CD8-positive, alpha-beta memory T cell (primary cell): Measurements from ENCODE around the gene SHOC2. TPM values are rescaled to one million over a fixed set of nuclear protein-coding genes. Genes with fewer than 3 reads are reported as not detected.
A peak's percentile ranks its signal among the peaks of the same experiment; 100 is the strongest.
"Not testable (repeated sequence)": the region's sequence is repeated elsewhere in the genome, so short reads cannot be mapped to it uniquely, and the experiment has no call there.

Experiments
- CTCF ChIA-PET: fragments of 350-600 bp; sonication (Branson Sonifier 250); formaldehyde crosslinking; loops from one replicate; lab custom pipeline; 2021; ENCODE audit warnings: antibody characterized with exemption; lab: Charles Lee
- POLR2A ChIA-PET: fragments of 350-600 bp; sonication (Branson Sonifier 250); formaldehyde crosslinking; loops from one replicate; lab custom pipeline; 2021; ENCODE audit warnings: antibody characterized with exemption; lab: Charles Lee
- DNase-seq, 5 donors: peaks; one replicate each; pipeline versions ENCODE4 v3.0.0 to v3.0.0-alpha.2; 2020 to 2022; ENCODE audit warnings: mixed read lengths in 1 of 5
- H3K27ac ChIP-seq: one replicate; pipeline ENCODE4 v1.7.0; 2013; ENCODE audit warnings: low read depth, mild to moderate bottlenecking, low read length, moderate library complexity
- H3K27me3 ChIP-seq: 2 replicates; pipeline ENCODE4 v1.7.0; 2013; ENCODE audit warnings: low read length, mild to moderate bottlenecking; ENCODE audit not compliant: insufficient read depth, poor library complexity, severe bottlenecking
- H3K36me3 ChIP-seq: 2 replicates; pipeline ENCODE4 v1.7.0; 2013; ENCODE audit warnings: mild to moderate bottlenecking, low read length, moderate library complexity; ENCODE audit not compliant: insufficient read depth
- H3K4me1 ChIP-seq: 2 replicates; pipeline ENCODE4 v1.7.0; 2013; ENCODE audit warnings: mild to moderate bottlenecking, low read length, moderate library complexity; ENCODE audit not compliant: insufficient read depth
- H3K4me3 ChIP-seq: 2 replicates; pipeline ENCODE4 v1.7.0; 2013; ENCODE audit warnings: mild to moderate bottlenecking, low read length
- H3K9me3 ChIP-seq: 2 replicates; pipeline ENCODE4 v1.7.0; 2013; ENCODE audit warnings: mild to moderate bottlenecking, low read length
- H3K27ac Mint-ChIP-seq, 8 donors: one replicate each; pipeline ENCODE4 v1.8.0; 2020 to 2021; ENCODE audit warnings: mixed read lengths in 8 of 8, mild to moderate bottlenecking in 6 of 8, inconsistent platforms in 3 of 8, moderate library complexity in 3 of 8
- H3K27me3 Mint-ChIP-seq, 2 donors: one replicate each; pipeline ENCODE4 v1.8.0; 2020 to 2021; ENCODE audit warnings: mixed read lengths in 2 of 2, mild to moderate bottlenecking in 1 of 2, moderate library complexity in 1 of 2
- H3K36me3 Mint-ChIP-seq, 3 donors: one replicate each; pipeline ENCODE4 v1.8.0; 2020 to 2021; ENCODE audit warnings: mixed read lengths in 3 of 3, inconsistent platforms in 1 of 3, mild to moderate bottlenecking in 1 of 3
- H3K4me1 Mint-ChIP-seq, 3 donors: one replicate each; pipeline ENCODE4 v1.8.0; 2020 to 2021; ENCODE audit warnings: mixed read lengths in 3 of 3, inconsistent platforms in 1 of 3, mild to moderate bottlenecking in 1 of 3
- H3K4me3 Mint-ChIP-seq, 7 donors: one replicate each; pipeline ENCODE4 v1.8.0; 2020 to 2021; ENCODE audit warnings: mixed read lengths in 7 of 7, mild to moderate bottlenecking in 6 of 7, moderate library complexity in 4 of 7, inconsistent platforms in 2 of 7
- H3K9me3 Mint-ChIP-seq, 5 donors: one replicate each; pipeline ENCODE4 v1.8.0; 2020 to 2022; ENCODE audit warnings: mixed read lengths in 5 of 5, mild to moderate bottlenecking in 3 of 5, moderate library complexity in 2 of 5, inconsistent platforms in 1 of 5
- polyA plus RNA-seq: library from polyadenylated mRNA; unstranded; fragments of 300-500 nt; fragmentation: Illumina TruSeq; gene quantifications from one replicate; pipeline ENCODE4 v1.2.3, GENCODE V29; 2021
- total RNA-seq, 2 experiments: library from RNA; stranded (reverse); gene quantifications; one replicate each; pipeline ENCODE4 v1.2.3, GENCODE V29; 2021

The SHOC2 gene
- total and polyA plus RNA-seq, 3 experiments from 2014 or later = 57.4 to 63.1 (median 57.5) TPM

- no peak for DNase-seq
- no peak overlapping the region for H3K27ac ChIP-seq
Measured at GRCh38 chr10:110901954-110902819, 17.2 kb upstream of the SHOC2 start.

GRCh38 chr10:110903280-110904278, 15.8 kb upstream of the SHOC2 start:
- H3K27me3 ChIP-seq = no peaks in the 10 kb centered on the region
- peaks cover 28% of the 10 kb centered on the region for H3K36me3 ChIP-seq
- Mint-ChIP-seq H3K4me3 (no peak overlapping the region), H3K36me3 (peaks cover 0 to 66% (median 12%) of the 10 kb centered on the region in 3 donors), H3K9me3 (no peaks in the 10 kb centered on the region), H3K27ac (peak overlapping the region in 7 of 8 donors; percentile 39 to 90 (median 64)), H3K4me1 (peaks cover 31 to 49% (median 38%) of the 10 kb centered on the region in 3 donors), H3K27me3 (no peaks in the 10 kb centered on the region)
- no peak for DNase-seq
- CTCF ChIA-PET = interaction anchor here (1.2 to 2.2 kb wide), 2 partner anchors 9 to 100 kb away, joined by 3 to 8 read pairs; no protein-coding TSS in a partner anchor
- peaks cover 12% of the 10 kb centered on the region for H3K4me1 ChIP-seq
- H3K9me3 ChIP-seq = no peaks in the 10 kb centered on the region
- H3K27ac ChIP-seq = no peak overlapping the region
- POLR2A ChIA-PET = interaction anchor here (1.6 to 2.0 kb wide), 2 partner anchors 14 to 15 kb away, joined by 4 to 6 read pairs; partner anchors contain the start of genes BBIP1 and SHOC2
- H3K4me3 ChIP-seq = no peak overlapping the region

More at GRCh38 chr10:110901954-110902819, 17.2 kb upstream of the SHOC2 start:
- Histone ChIP-seq H3K4me3 (no peak overlapping the region), H3K27me3 (no peaks in the 10 kb centered on the region), H3K4me1 (peaks cover 12% of the 10 kb centered on the region), H3K36me3 (peaks cover 37% of the 10 kb centered on the region), H3K9me3 (no peaks in the 10 kb centered on the region)
- Mint-ChIP-seq H3K27me3 (no peaks in the 10 kb centered on the region), H3K36me3 (peaks cover 0 to 75% (median 15%) of the 10 kb centered on the region in 3 donors), H3K9me3 (no peaks in the 10 kb centered on the region), H3K27ac (peak overlapping the region; percentile 3 to 90 (median 54)), H3K4me1 (peaks cover 29 to 50% (median 32%) of the 10 kb centered on the region in 3 donors), H3K4me3 (no peak overlapping the region)
- CTCF ChIA-PET = interaction anchor here (1.0 to 2.2 kb wide), 3 partner anchors 8 to 16 kb away, joined by 3 to 8 read pairs (median 5); no protein-coding TSS in a partner anchor
- POLR2A ChIA-PET = interaction anchor here (0.7 to 2.0 kb wide), 5 partner anchors 8 to 99 kb away, joined by 3 to 6 read pairs (median 3); no protein-coding TSS in a partner anchor

GRCh38 chr10:110910138-110910537, 9.3 kb upstream of the SHOC2 start:
- Mint-ChIP-seq H3K4me1 (peaks cover 23 to 47% (median 46%) of the 10 kb centered on the region in 3 donors), H3K4me3 (peak overlapping the region in 2 of 7 donors; percentile 6), H3K9me3 (no peaks in the 10 kb centered on the region), H3K27ac (peak overlapping the region in 3 of 8 donors; percentile 20 to 75 (median 54)), H3K36me3 (peaks cover 0 to 35% (median 6%) of the 10 kb centered on the region in 3 donors), H3K27me3 (no peaks in the 10 kb centered on the region)
- CTCF ChIA-PET = interaction anchor here (0.8 to 1.4 kb wide), 6 partner anchors 8 to 164 kb away, joined by 3 to 5 read pairs (median 4); no protein-coding TSS in a partner anchor
- Histone ChIP-seq H3K4me1 (no peaks in the 10 kb centered on the region), H3K36me3 (no peaks in the 10 kb centered on the region), H3K9me3 (no peaks in the 10 kb centered on the region), H3K27ac (no peak overlapping the region), H3K27me3 (no peaks in the 10 kb centered on the region), H3K4me3 (no peak overlapping the region)
- no peak for DNase-seq
- POLR2A ChIA-PET = interaction anchor here (0.5 to 1.8 kb wide), 5 partner anchors 8 to 37 kb away, joined by 3 to 7 read pairs (median 3); partner anchors contain the start of genes BBIP1 and SHOC2

GRCh38 chr10:110912374-110912773, 7.0 kb upstream of the SHOC2 start:
- POLR2A ChIA-PET = interaction anchor here (0.7 to 0.9 kb wide), 3 partner anchors 41 to 99 kb away, joined by 3 to 7 read pairs (median 5); partner anchors contain the start of gene PDCD4
- Histone ChIP-seq H3K4me1 (no peaks in the 10 kb centered on the region), H3K27ac (no peak overlapping the region), H3K27me3 (no peaks in the 10 kb centered on the region), H3K9me3 (no peaks in the 10 kb centered on the region), H3K4me3 (no peak overlapping the region), H3K36me3 (no peaks in the 10 kb centered on the region)
- peaks cover 31 to 64% (median 54%) of the 10 kb centered on the region in 3 donors for H3K4me1 Mint-ChIP-seq
- no peak for DNase-seq
- peaks cover 0 to 44% (median 9%) of the 10 kb centered on the region in 3 donors for H3K36me3 Mint-ChIP-seq
- CTCF ChIA-PET = no interaction called here
- no peaks in the 10 kb centered on the region for H3K27me3 Mint-ChIP-seq
- H3K4me3 Mint-ChIP-seq = no peak overlapping the region
- H3K27ac Mint-ChIP-seq = peak overlapping the region in 3 of 8 donors; percentile 11 to 66 (median 57)
- no peaks in the 10 kb centered on the region for H3K9me3 Mint-ChIP-seq

DNA sequence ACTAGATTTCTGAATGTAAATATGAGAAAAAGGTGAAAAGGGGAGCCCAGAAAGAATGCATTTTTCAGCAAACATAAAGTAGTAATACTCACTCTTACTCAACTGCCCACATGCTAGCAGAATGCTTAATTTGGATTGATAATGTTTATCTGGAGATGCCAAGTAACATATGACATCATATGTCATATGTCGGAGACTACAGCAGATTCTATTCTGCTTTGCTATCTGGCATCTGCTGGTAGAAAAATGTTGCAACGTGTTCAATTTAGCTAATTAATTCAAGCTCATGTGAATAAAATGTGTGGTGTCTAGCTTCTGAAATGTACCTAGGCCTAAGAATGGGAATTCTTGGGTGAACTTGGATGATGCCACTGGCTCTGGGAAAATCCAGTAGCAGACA, 5.0 kb upstream of the SHOC2 start:
- no peaks in the 10 kb centered on the region for H3K36me3 ChIP-seq
- ChIA-PET CTCF (interaction anchor here (1.0 to 1.8 kb wide), 2 partner anchors 49 to 110 kb away, joined by 3 to 4 read pairs; no protein-coding TSS in a partner anchor), POLR2A (no interaction called here)
- H3K4me3 ChIP-seq = no peak overlapping the region
- no peaks in the 10 kb centered on the region for H3K9me3 ChIP-seq
- H3K4me3 Mint-ChIP-seq = no peak overlapping the region
- peaks cover 33 to 64% (median 50%) of the 10 kb centered on the region in 3 donors for H3K4me1 Mint-ChIP-seq
- peak overlapping the region in 2 of 8 donors; percentile 52 to 59 for H3K27ac Mint-ChIP-seq
- no peaks in the 10 kb centered on the region for H3K27me3 ChIP-seq
- H3K27me3 Mint-ChIP-seq = no peaks in the 10 kb centered on the region
- no peak for DNase-seq
- H3K9me3 Mint-ChIP-seq = no peaks in the 10 kb centered on the region
- no peaks in the 10 kb centered on the region for H3K4me1 ChIP-seq
- peaks cover 0 to 48% (median 9%) of the 10 kb centered on the region in 3 donors for H3K36me3 Mint-ChIP-seq
- H3K27ac ChIP-seq = no peak overlapping the region

GRCh38 chr10:110915035-110915434, 4.4 kb upstream of the SHOC2 start:
- H3K27me3 Mint-ChIP-seq = no peaks in the 10 kb centered on the region
- no peaks in the 10 kb centered on the region for H3K9me3 ChIP-seq
- H3K4me3 Mint-ChIP-seq = no peak overlapping the region
- H3K4me1 Mint-ChIP-seq = peaks cover 29 to 58% (median 44%) of the 10 kb centered on the region in 3 donors
- H3K36me3 ChIP-seq = no peaks in the 10 kb centered on the region
- no peak overlapping the region for H3K27ac ChIP-seq
- H3K4me1 ChIP-seq = no peaks in the 10 kb centered on the region
- ChIA-PET POLR2A (no interaction called here), CTCF (interaction anchor here (1.0 kb wide), 1 partner anchor 50 kb away, joined by 3 read pairs; no protein-coding TSS in a partner anchor)
- no peak overlapping the region for H3K4me3 ChIP-seq
- H3K36me3 Mint-ChIP-seq = peaks cover 0 to 46% (median 9%) of the 10 kb centered on the region in 3 donors
- H3K27ac Mint-ChIP-seq = peak overlapping the region in 2 of 8 donors; percentile 13 to 50
- H3K9me3 Mint-ChIP-seq = no peaks in the 10 kb centered on the region
- no peak for DNase-seq
- no peaks in the 10 kb centered on the region for H3K27me3 ChIP-seq

DNA sequence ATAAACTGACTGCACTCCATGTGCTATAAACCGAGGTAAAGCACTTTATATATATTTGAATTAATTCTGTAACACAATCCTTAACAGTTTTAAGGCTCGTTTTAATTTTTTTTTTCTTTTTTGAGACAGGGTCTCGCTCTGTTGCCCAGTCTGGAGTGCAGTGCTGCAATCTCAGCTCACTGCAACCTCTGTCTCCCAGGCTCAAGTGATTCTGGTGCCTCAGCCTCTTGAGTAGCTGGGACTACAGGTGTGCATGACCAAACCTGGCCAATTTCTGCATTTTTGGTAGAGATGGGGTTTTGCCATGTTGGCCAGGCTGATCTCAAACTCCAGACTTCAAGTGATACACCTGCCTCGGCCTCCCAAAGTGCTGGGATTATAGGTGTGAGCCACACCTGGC, 3.8 kb upstream of the SHOC2 start:
- H3K36me3 Mint-ChIP-seq = peaks cover 0 to 47% (median 8%) of the 10 kb centered on the region in 3 donors
- H3K9me3 ChIP-seq, H3K4me1 ChIP-seq, H3K4me3 ChIP-seq, H3K27me3 Mint-ChIP-seq, POLR2A ChIA-PET, H3K9me3 Mint-ChIP-seq, H3K4me3 Mint-ChIP-seq, H3K27me3 ChIP-seq, DNase-seq, H3K27ac ChIP-seq, H3K36me3 ChIP-seq, CTCF ChIA-PET: not testable (repeated sequence)
- peak overlapping the region in 3 of 8 donors; percentile 13 to 100 (median 50) for H3K27ac Mint-ChIP-seq
- H3K4me1 Mint-ChIP-seq = peaks cover 28 to 57% (median 44%) of the 10 kb centered on the region in 3 donors
